H1 (cell line): ENCODE measurements around the gene HOXB5. TPM values are rescaled to one million over a fixed set of nuclear protein-coding genes. Genes with fewer than 3 reads are reported as not detected.

ENCODE experiments used
- CTCF ChIA-PET: fragments of 300-600 bp; sonication (Branson Sonifier 250); formaldehyde crosslinking; loops from one replicate; lab custom pipeline; 2021; ENCODE audit not compliant: partially characterized antibody; lab: Charles Lee
- POLR2A ChIA-PET: fragments of 300-600 bp; sonication (Branson Sonifier 250); formaldehyde crosslinking; loops from one replicate; lab custom pipeline; 2021; ENCODE audit warnings: inconsistent platforms; ENCODE audit not compliant: partially characterized antibody; lab: Charles Lee
- DNase-seq, 2 experiments: peaks; one replicate each; pipeline versions ENCODE4 v3.0.0 to v3.0.0-alpha.2; 2010 to 2022; ENCODE audit warnings: low spot score in 2 of 2, low read depth in 1 of 2, mixed read lengths in 1 of 2
- FAIRE-seq: peaks from 2 replicates; lab custom pipeline; 2011; peaks lifted over from hg19 to GRCh38; lab: Jason Lieb, UNC
- H2AFZ ChIP-seq: 2 replicates; pipeline ENCODE4 v1.8.1; 2012; ENCODE audit warnings: low read length, inconsistent platforms
- H2AK5ac ChIP-seq: 2 replicates; pipeline ENCODE4 v1.6.1; 2013; ENCODE audit warnings: low read depth, low read length
- H2BK120ac ChIP-seq: replicated peaks from 2 replicates; pipeline ENCODE3; 2013; ENCODE audit warnings: low read depth, low read length, inconsistent platforms
- H2BK12ac ChIP-seq: 2 replicates; pipeline ENCODE4 v1.6.1; 2013; ENCODE audit warnings: low read depth, low read length
- H2BK15ac ChIP-seq: 2 replicates; pipeline ENCODE4 v1.6.1; 2013; ENCODE audit warnings: low read length
- H2BK20ac ChIP-seq: 2 replicates; pipeline ENCODE4 v1.6.1; 2013; ENCODE audit warnings: low read length
- H2BK5ac ChIP-seq: 2 replicates; pipeline ENCODE4 v1.6.1; 2013; ENCODE audit warnings: low read depth, low read length
- H3K14ac ChIP-seq: 2 replicates; pipeline ENCODE4 v1.6.1; 2013; ENCODE audit warnings: inconsistent platforms; ENCODE audit not compliant: insufficient read length
- H3K18ac ChIP-seq: 2 replicates; pipeline ENCODE4 v1.6.1; 2013; ENCODE audit warnings: low read length; ENCODE audit errors: extremely low read depth
- H3K23ac ChIP-seq: 2 replicates; pipeline ENCODE4 v1.6.1; 2013; ENCODE audit warnings: inconsistent platforms; ENCODE audit not compliant: insufficient read length
- H3K23me2 ChIP-seq: 2 replicates; pipeline ENCODE4 v1.6.1; 2013; ENCODE audit warnings: low read depth, low read length
- H3K27ac ChIP-seq: 2 replicates; pipeline ENCODE4 v1.6.1; 2011; ENCODE audit warnings: low read depth, low read length, inconsistent platforms
- H3K27me3 ChIP-seq, 4 experiments: replicated peaks in 1 of 4; 1 replicate in 1 of 4; 2 replicates in 3 of 4; pipeline versions ENCODE4 v1.6.1 to v1.8.1; 2011 to 2013; ENCODE audit warnings: low read length in 3 of 4, mild to moderate bottlenecking in 3 of 4, inconsistent platforms in 2 of 4, mixed read lengths in 2 of 4, moderate library complexity in 1 of 4; ENCODE audit not compliant: control insufficient read depth in 3 of 4, insufficient read depth in 3 of 4; ENCODE audit errors: extremely low read depth in 1 of 4
- H3K36me3 ChIP-seq, 4 experiments: 2 replicates each; pipeline versions ENCODE4 v1.6.1 to v1.8.1; 2011 to 2013; ENCODE audit warnings: mild to moderate bottlenecking in 4 of 4, low read length in 3 of 4, moderate library complexity in 2 of 4, control low read depth in 1 of 4, inconsistent platforms in 1 of 4; ENCODE audit not compliant: insufficient read depth in 4 of 4, control insufficient read depth in 2 of 4
- H3K4ac ChIP-seq: replicated peaks from 2 replicates; pipeline ENCODE3; 2013; ENCODE audit warnings: low read length, low read depth, mixed read lengths, inconsistent platforms; ENCODE audit not compliant: insufficient read length
- H3K4me1 ChIP-seq, 4 experiments: replicated peaks in 1 of 4; 1 replicate in 1 of 4; 2 replicates in 3 of 4; pipeline versions ENCODE4 v1.6.1 to v1.8.1; 2011 to 2013; ENCODE audit warnings: low read length in 3 of 4, inconsistent platforms in 2 of 4, mixed read lengths in 1 of 4; ENCODE audit not compliant: insufficient read depth in 4 of 4, control insufficient read depth in 3 of 4
- H3K4me2 ChIP-seq, 2 experiments: 2 replicates each; pipeline versions ENCODE4 v1.6.1 to v1.8.1; 2011 to 2013; ENCODE audit warnings: low read depth in 2 of 2, low read length in 2 of 2, control low read depth in 1 of 2, inconsistent platforms in 1 of 2, mild to moderate bottlenecking in 1 of 2; ENCODE audit not compliant: insufficient read depth in 1 of 2
- H3K4me3 ChIP-seq, 4 experiments: fragments of 200-600, 300-600 bp in 1 of 4; sonication (generic), shearing (Covaris generic), sonication (Bioruptor Twin) in 1 of 4; 2 replicates each; pipeline versions ENCODE4 v1.5.1 to v1.8.1; 2011 to 2016; ENCODE audit warnings: low read length in 4 of 4, low read depth in 3 of 4, control low read depth in 2 of 4, inconsistent platforms in 2 of 4, mild to moderate bottlenecking in 2 of 4, mixed read lengths in 1 of 4, moderate library complexity in 1 of 4; ENCODE audit not compliant: insufficient read depth in 2 of 4; ENCODE audit errors: extremely low read depth in 1 of 4
- H3K56ac ChIP-seq: replicated peaks from 2 replicates; pipeline ENCODE3; 2013; ENCODE audit warnings: low read depth, mild to moderate bottlenecking, mixed read lengths, low read length, inconsistent platforms; ENCODE audit not compliant: insufficient read length
- H3K79me1 ChIP-seq: 2 replicates; pipeline ENCODE4 v1.6.1; 2013; ENCODE audit warnings: low read depth, low read length, control low read depth
- H3K79me2 ChIP-seq, 2 experiments: 2 replicates each; pipeline versions ENCODE4 v1.6.1 to v1.8.1; 2012 to 2013; ENCODE audit warnings: low read length in 2 of 2, mild to moderate bottlenecking in 2 of 2, inconsistent platforms in 1 of 2; ENCODE audit not compliant: insufficient read depth in 2 of 2, control insufficient read depth in 1 of 2
- H3K9ac ChIP-seq, 4 experiments: replicated peaks in 1 of 4; 1 replicate in 1 of 4; 2 replicates in 3 of 4; pipeline versions ENCODE4 v1.6.1 to v1.8.1; 2011 to 2013; ENCODE audit warnings: low read depth in 3 of 4, low read length in 3 of 4, control low read depth in 2 of 4, mild to moderate bottlenecking in 2 of 4, moderate library complexity in 2 of 4, inconsistent platforms in 1 of 4; ENCODE audit errors: extremely low read depth in 1 of 4
- H3K9me3 ChIP-seq, 2 experiments: 2 replicates each; pipeline versions ENCODE4 v1.6.1 to v1.8.1; 2012 to 2013; ENCODE audit warnings: mild to moderate bottlenecking in 2 of 2, moderate library complexity in 2 of 2, control low read depth in 1 of 2, inconsistent platforms in 1 of 2, low read depth in 1 of 2, low read length in 1 of 2, mixed read lengths in 1 of 2; ENCODE audit not compliant: insufficient read depth in 2 of 2
- H4K20me1 ChIP-seq, 2 experiments: replicated peaks in 1 of 2; 2 replicates each; pipeline versions ENCODE3 to v1.8.1; 2011 to 2013; ENCODE audit warnings: inconsistent platforms in 2 of 2, low read length in 2 of 2, mild to moderate bottlenecking in 1 of 2; ENCODE audit not compliant: insufficient read depth in 2 of 2, control insufficient read depth in 1 of 2
- H4K5ac ChIP-seq: 2 replicates; pipeline ENCODE4 v1.6.1; 2013; ENCODE audit warnings: low read length, low read depth, mixed read lengths, inconsistent platforms; ENCODE audit not compliant: insufficient read length
- H4K8ac ChIP-seq: 2 replicates; pipeline ENCODE4 v1.8.0; 2013; ENCODE audit warnings: mild to moderate bottlenecking, moderate library complexity, low read length, inconsistent platforms; ENCODE audit not compliant: insufficient read depth; ENCODE audit errors: extremely low read depth
- H4K91ac ChIP-seq: replicated peaks from 2 replicates; pipeline ENCODE3; 2013; ENCODE audit warnings: low read length, mixed read lengths, inconsistent platforms; ENCODE audit not compliant: insufficient read length
- BCL11A ChIP-seq, 2 experiments: IDR thresholded peaks; one replicate each; pipeline ENCODE4 v1.6.1; 2011; ENCODE audit warnings: low read depth in 2 of 2, low read length in 2 of 2, mild to moderate bottlenecking in 2 of 2
- CBX8 ChIP-seq: fragments of 300-800, 300-1000 bp; sonication (generic); IDR thresholded peaks from 2 replicates; pipeline ENCODE4 v1.7.1; 2016; ENCODE audit warnings: low read depth, low read length, borderline replicate concordance
- EZH2 ChIP-seq: fragments of 200-600 bp; sonication (generic); IDR thresholded peaks from 2 replicates; pipeline ENCODE4 v1.7.1; 2012; ENCODE audit warnings: low read depth, mild to moderate bottlenecking, moderate library complexity, low read length, inconsistent platforms; ENCODE audit not compliant: severe bottlenecking
- NRF1 ChIP-seq: IDR thresholded peaks from 2 replicates; pipeline ENCODE4 v1.6.1; 2011; ENCODE audit warnings: mild to moderate bottlenecking, low read depth, low read length, improper control_type of control experiment
- SIN3A ChIP-seq, 2 experiments: IDR thresholded peaks in 1 of 2; conservative IDR thresholded peaks in 1 of 2; 2 replicates each; pipeline ENCODE4 v1.6.1; 2011 to 2012; ENCODE audit warnings: low read length in 2 of 2, improper control_type of control experiment in 1 of 2, low read depth in 1 of 2, mild to moderate bottlenecking in 1 of 2
- SP2 ChIP-seq: IDR thresholded peaks from 2 replicates; pipeline ENCODE4 v1.6.1; 2012; ENCODE audit warnings: mild to moderate bottlenecking, low read length, inconsistent platforms
- YY1 ChIP-seq: IDR thresholded peaks from 2 replicates; pipeline ENCODE4 v1.6.1; 2011; ENCODE audit warnings: low read depth, mild to moderate bottlenecking, low read length
- WGBS, 2 experiments: shearing (Covaris generic) in 1 of 2; methylation state at CpG; one replicate each; pipeline versions ENCODE4 v1.1.6 to v1.1.7; 2013 to 2015; ENCODE audit warnings: low lambda C conversion rate in 2 of 2, mixed read lengths in 2 of 2, inconsistent platforms in 1 of 2, low coverage in 1 of 2, missing lambda C conversion rate in 1 of 2; ENCODE audit not compliant: insufficient replicate concordance in 2 of 2, insufficient coverage in 1 of 2, insufficient read length in 1 of 2; ENCODE audit errors: extremely low coverage in 1 of 2, missing lambda C conversion rate in 1 of 2; 5-methylcytosine and 5-hydroxymethylcytosine counted together
- polyA plus RNA-seq, 7 experiments: library from polyadenylated mRNA; depleted of rRNA in 3 of 7; stranded (reverse) in 5 of 7; unstranded in 2 of 7; fragments of >200 nt in 5 of 7; fragments of 200-250 nt in 2 of 7; gene quantifications; 1 replicate in 5 of 7; 2 replicates in 1 of 7; 4 replicates in 1 of 7; pipeline versions ENCODE4 v1.2.1 to v1.2.3, GENCODE V29; 2011 to 2013; ENCODE audit warnings: missing spikeins in 2 of 7, mixed read lengths in 2 of 7
- total RNA-seq: library from RNA; stranded (reverse); fragmentation: NEBNext Ultra II Directional; extraction: Animal tissue kit (Norgen Biotek cat#: 25700); gene quantifications from 2 replicates; pipeline ENCODE4 v1.2.1, GENCODE V29; 2021

HOXB5 gene
- total and polyA plus RNA-seq, 2 of the 8 experiments (the other 6 are each of a cell fraction or from before 2014, with no cell fraction given), result not detected

GRCh38 chr17:48542698-48543106 lies 50.9 kb downstream of the HOXB5 start:
- no peaks in the 10 kb centered on the region for H3K79me2 ChIP-seq
- H4K91ac ChIP-seq, result no peak overlapping the region
- H2AK5ac ChIP-seq, result no peak overlapping the region
- FAIRE-seq, result no peak
- no peak overlapping the region for H2BK20ac ChIP-seq
- no peak overlapping the region for H3K14ac ChIP-seq
- 0 out of 2 replicates have a peak overlapping the region, but pooled peaks have one; percentile 2 for H2BK12ac ChIP-seq
- H3K4me3 ChIP-seq, result peak overlapping the region in 2 of 4 experiments; percentile 11 to 38; a peak in 4 of 8 replicates
- POLR2A ChIA-PET, result interaction anchor here (0.6 to 1.5 kb wide), 2 partner anchors 19 to 1670 kb away, joined by 3 to 4 read pairs; no protein-coding TSS in a partner anchor
- H2BK15ac ChIP-seq, result no peak overlapping the region
- no peak for DNase-seq
- no peak overlapping the region for H4K8ac ChIP-seq
- H3K27ac ChIP-seq, result no peak overlapping the region
- no peak overlapping the region for H2BK5ac ChIP-seq
- no peak overlapping the region for H2BK120ac ChIP-seq
- peak overlapping the region; percentile 47 to 91 for H3K4me2 ChIP-seq
- no peaks in the 10 kb centered on the region for H3K9me3 ChIP-seq
- H3K79me1 ChIP-seq, result no peaks in the 10 kb centered on the region
- H3K56ac ChIP-seq, result no peak overlapping the region
- peaks cover 78 to 90% (median 88%) of the 10 kb centered on the region in 4 experiments for H3K27me3 ChIP-seq
- CTCF ChIA-PET, result interaction anchor here (0.9 to 1.6 kb wide), 2 partner anchors 14 to 50 kb away, joined by 3 to 4 read pairs; no protein-coding TSS in a partner anchor
- H4K5ac ChIP-seq, result no peak overlapping the region
- H3K23ac ChIP-seq, result no peak overlapping the region
- H3K23me2 ChIP-seq, result no peaks in the 10 kb centered on the region; the same call in 1 of the 2 replicates
- H3K4ac ChIP-seq, result no peak overlapping the region
- no peak overlapping the region for H2AFZ ChIP-seq
- peaks cover 0 to 3% (median 0%) of the 10 kb centered on the region in 4 experiments; a peak in 1 of 8 replicates for H3K36me3 ChIP-seq
- WGBS, 2 experiments, result 4% methylated on average over 12 of the region's 12 CpGs; no CpG with 5 or more reads in 1 of the 2 experiments
- no peak overlapping the region for H3K9ac ChIP-seq
- no peak overlapping the region for H3K18ac ChIP-seq
- H3K4me1 ChIP-seq, result peaks cover 0 to 18% (median 12%) of the 10 kb centered on the region in 4 experiments; a peak in 6 of 7 replicates
- H4K20me1 ChIP-seq, result peaks cover 5 to 10% of the 10 kb centered on the region in 2 experiments
- no peak for TF ChIP-seq SP2
- no peak for TF ChIP-seq EZH2
- TF ChIP-seq BCL11A (IDR thresholded peaks at IDR 0.05; ENCODE audit: low read depth in 2 of 2, low read length in 2 of 2), result no peak
- no peak for TF ChIP-seq NRF1
- TF ChIP-seq YY1, result no peak
- no peak for TF ChIP-seq CBX8
- TF ChIP-seq SIN3A (conservative IDR thresholded peaks at IDR 0.05 in 1 of 2, IDR thresholded peaks at IDR 0.05 in 1 of 2; ENCODE audit: low read depth in 1 of 2, low read length in 2 of 2), result no peak
